ENCODE measurements around the gene CBLB.

CBLB gene

DNA sequence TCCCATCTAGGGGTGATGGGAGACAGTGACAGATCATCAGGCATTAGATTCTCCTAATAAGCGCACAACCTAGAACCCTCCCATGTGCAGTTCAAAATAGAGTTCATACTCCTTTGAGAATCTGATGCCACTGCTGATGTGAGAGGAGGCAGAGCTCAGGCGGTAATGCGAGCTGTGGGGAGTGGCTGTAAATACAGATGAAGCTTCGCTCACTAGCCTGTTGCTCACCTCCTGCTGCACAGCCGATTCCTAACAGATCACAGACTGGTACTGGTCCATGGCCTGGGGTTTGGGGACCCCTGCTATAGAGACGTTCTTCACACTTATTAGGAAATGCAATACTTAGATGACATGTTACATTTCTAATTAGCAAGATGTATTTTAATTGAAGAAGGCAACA lies 154.4 kb downstream of the CBLB start:
- Histone ChIP-seq H3K27me3 (ENCODE audit: insufficient read depth, low read length) (no peaks in the 10 kb centered on the region), H3K36me3 (ENCODE audit: insufficient read depth, low read length) (peaks cover 30% of the 10 kb centered on the region), H2AFZ (ENCODE audit: low read length, unreplicated experiment) (no peak overlapping the region), H3K79me2 (ENCODE audit: control insufficient read depth, insufficient read depth, low read length, unreplicated experiment) (no peaks in the 10 kb centered on the region), H3K4me3 (ENCODE audit: low read depth, low read length) (no peak overlapping the region), H3K27ac (ENCODE audit: low read depth, low read length) (peak overlapping the region; percentile 89; the same call in 1 of the 2 replicates), H3K4me1 (ENCODE audit: control insufficient read depth, insufficient read depth, low read length, unreplicated experiment) (peaks cover 4% of the 10 kb centered on the region)

DNA sequence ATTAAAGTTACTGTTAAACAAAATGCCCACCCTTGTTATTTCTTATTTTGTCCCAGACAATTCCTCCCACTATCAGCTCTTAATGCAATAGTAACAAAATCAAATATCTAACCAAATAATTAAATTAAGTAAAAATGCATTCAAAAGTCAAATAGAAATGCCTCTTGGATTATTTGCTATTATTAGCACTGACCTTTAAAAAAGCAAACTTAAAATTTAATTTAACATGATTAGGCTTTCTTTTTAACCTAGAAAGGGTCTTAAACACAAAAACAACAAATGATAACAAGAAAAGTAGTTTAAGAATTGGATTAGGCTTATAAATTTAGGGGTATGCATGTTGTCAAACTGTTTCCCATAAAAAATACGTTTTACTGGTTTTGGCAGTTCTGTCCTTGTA lies 159.8 kb downstream of the CBLB start:
- Histone ChIP-seq H3K4me3 (ENCODE audit: low read depth, low read length) (no peak overlapping the region), H2AFZ (ENCODE audit: low read length, unreplicated experiment) (no peak overlapping the region), H3K27ac (ENCODE audit: low read depth, low read length) (no peak overlapping the region), H3K27me3 (ENCODE audit: insufficient read depth, low read length) (no peaks in the 10 kb centered on the region), H3K4me1 (ENCODE audit: control insufficient read depth, insufficient read depth, low read length, unreplicated experiment) (no peaks in the 10 kb centered on the region), H3K79me2 (ENCODE audit: control insufficient read depth, insufficient read depth, low read length, unreplicated experiment) (no peaks in the 10 kb centered on the region), H3K36me3 (ENCODE audit: insufficient read depth, low read length) (peaks cover 3% of the 10 kb centered on the region; the same call in 1 of the 2 replicates)

DNA sequence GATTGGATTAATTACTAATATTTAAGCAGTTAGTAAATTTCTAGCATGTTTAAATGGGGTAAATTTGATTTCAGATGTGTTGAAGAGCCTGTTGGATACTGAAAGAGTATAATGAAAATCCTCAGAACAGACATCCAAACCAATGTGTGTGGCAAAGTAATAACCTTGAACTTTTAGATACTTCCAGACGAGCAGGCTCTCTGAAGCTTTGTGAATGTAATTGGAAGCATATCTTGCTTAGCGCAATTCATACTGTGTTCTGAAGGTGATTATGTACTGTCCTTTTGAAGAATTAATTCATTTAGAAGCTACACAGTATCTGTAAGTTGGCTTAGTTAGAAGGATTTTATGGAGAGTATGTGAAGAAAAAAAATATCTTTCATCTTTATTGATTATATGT lies 161.8 kb downstream of the CBLB start:
- H3K27me3 ChIP-seq (ENCODE audit: insufficient read depth, low read length), result no peaks in the 10 kb centered on the region

DNA sequence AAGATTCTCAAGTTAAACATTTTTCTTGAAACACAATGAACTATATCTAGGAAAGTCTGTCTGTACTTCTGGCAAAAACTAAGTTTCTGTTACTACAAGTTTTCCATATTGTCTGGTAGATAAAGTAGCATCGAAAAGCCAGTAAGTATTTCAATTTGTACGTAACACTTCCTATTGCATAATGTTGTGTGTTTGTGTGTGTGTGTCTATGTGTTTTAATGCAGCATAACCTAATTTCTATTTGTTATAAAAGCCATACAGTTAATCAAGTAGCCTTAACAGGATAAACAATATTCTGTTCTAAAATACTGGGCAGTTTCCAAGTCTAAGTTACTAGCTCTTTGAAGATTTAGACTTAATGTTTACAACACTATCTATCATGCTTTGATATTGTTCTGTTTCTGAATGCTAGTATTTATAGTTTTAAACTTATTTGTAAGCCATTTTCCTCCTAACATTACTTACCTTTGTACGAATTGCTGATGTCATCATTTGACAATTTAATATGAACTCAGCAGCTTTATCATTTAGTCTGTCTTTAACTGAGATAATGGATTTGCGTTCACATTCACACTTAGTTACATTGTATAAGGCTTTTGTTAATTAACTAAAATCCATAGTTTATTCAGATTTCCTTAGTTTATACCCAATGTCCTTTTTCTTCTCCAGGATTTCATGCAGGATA lies 163.9 kb downstream of the CBLB start:
- no peak overlapping the region for H3K27ac ChIP-seq (ENCODE audit: low read depth, low read length)
- no peaks in the 10 kb centered on the region for H3K27me3 ChIP-seq (ENCODE audit: insufficient read depth, low read length)
- H3K4me3 ChIP-seq (ENCODE audit: low read depth, low read length), result no peak overlapping the region
- peaks cover 17% of the 10 kb centered on the region for H3K36me3 ChIP-seq (ENCODE audit: insufficient read depth, low read length)
- H3K4me1 ChIP-seq (ENCODE audit: control insufficient read depth, insufficient read depth, low read length, unreplicated experiment), result no peaks in the 10 kb centered on the region
- no peaks in the 10 kb centered on the region for H3K79me2 ChIP-seq (ENCODE audit: control insufficient read depth, insufficient read depth, low read length, unreplicated experiment)
- H2AFZ ChIP-seq (ENCODE audit: low read length, unreplicated experiment), result no peak overlapping the region

More for the DNA sequence above, 161.8 kb downstream of the CBLB start:
- Histone ChIP-seq H3K79me2 (ENCODE audit: control insufficient read depth, insufficient read depth, low read length, unreplicated experiment) (no peaks in the 10 kb centered on the region), H2AFZ (ENCODE audit: low read length, unreplicated experiment) (no peak overlapping the region), H3K4me1 (ENCODE audit: control insufficient read depth, insufficient read depth, low read length, unreplicated experiment) (no peaks in the 10 kb centered on the region), H3K4me3 (ENCODE audit: low read depth, low read length) (no peak overlapping the region), H3K27ac (ENCODE audit: low read depth, low read length) (no peak overlapping the region), H3K36me3 (ENCODE audit: insufficient read depth, low read length) (peaks cover 8% of the 10 kb centered on the region)

DNA sequence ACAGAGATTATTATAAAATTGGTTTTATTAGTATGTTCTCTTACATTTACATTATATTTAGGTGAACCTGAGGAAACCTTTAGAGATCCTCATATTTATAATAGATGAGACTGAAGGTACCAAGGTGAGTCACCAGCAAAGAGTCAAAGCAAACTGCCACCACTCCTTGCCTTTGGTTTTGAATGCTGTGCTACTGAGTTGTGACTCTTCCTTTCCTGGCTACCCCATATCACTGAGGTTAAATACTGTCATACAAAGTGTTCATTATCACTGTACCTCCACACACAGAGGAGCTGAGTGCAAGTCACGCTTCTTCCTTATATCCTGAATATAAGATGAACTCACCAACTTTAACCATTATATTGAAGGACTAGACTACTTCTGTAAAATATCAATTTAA lies 168.2 kb downstream of the CBLB start:
- Histone ChIP-seq H3K27me3 (ENCODE audit: insufficient read depth, low read length) (no peaks in the 10 kb centered on the region), H3K79me2 (ENCODE audit: control insufficient read depth, insufficient read depth, low read length, unreplicated experiment) (no peaks in the 10 kb centered on the region), H3K4me1 (ENCODE audit: control insufficient read depth, insufficient read depth, low read length, unreplicated experiment) (no peaks in the 10 kb centered on the region), H3K36me3 (ENCODE audit: insufficient read depth, low read length) (peaks cover 15% of the 10 kb centered on the region; the same call in 1 of the 2 replicates), H3K27ac (ENCODE audit: low read depth, low read length) (no peak overlapping the region), H2AFZ (ENCODE audit: low read length, unreplicated experiment) (no peak overlapping the region), H3K4me3 (ENCODE audit: low read depth, low read length) (no peak overlapping the region)

DNA sequence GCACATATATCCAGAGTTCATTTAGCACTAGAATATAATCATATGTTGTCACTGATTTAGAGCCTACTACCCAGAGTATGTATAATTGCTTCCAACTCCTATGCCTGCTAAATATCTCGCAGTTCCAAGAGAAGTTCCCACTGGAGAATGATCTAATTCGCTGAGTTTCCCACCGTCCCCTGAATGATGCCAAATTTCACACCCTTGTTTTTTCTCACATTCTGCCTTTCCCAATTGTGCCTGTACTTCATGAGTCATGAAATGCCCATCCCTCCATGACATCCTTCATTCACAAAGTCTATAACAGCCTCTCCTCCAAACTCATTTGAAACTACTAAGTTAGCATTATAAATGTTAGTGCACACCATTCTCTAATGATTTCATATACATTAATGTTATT lies 177.2 kb downstream of the CBLB start:
- no peak overlapping the region for H3K4me3 ChIP-seq (ENCODE audit: low read depth, low read length)
- no peaks in the 10 kb centered on the region for H3K79me2 ChIP-seq (ENCODE audit: control insufficient read depth, insufficient read depth, low read length, unreplicated experiment)
- H3K36me3 ChIP-seq (ENCODE audit: insufficient read depth, low read length), result peaks cover 15% of the 10 kb centered on the region
- H2AFZ ChIP-seq (ENCODE audit: low read length, unreplicated experiment), result no peak overlapping the region
- H3K4me1 ChIP-seq (ENCODE audit: control insufficient read depth, insufficient read depth, low read length, unreplicated experiment), result peaks cover 7% of the 10 kb centered on the region
- no peaks in the 10 kb centered on the region for H3K27me3 ChIP-seq (ENCODE audit: insufficient read depth, low read length)
- no peak overlapping the region for H3K27ac ChIP-seq (ENCODE audit: low read depth, low read length)

DNA sequence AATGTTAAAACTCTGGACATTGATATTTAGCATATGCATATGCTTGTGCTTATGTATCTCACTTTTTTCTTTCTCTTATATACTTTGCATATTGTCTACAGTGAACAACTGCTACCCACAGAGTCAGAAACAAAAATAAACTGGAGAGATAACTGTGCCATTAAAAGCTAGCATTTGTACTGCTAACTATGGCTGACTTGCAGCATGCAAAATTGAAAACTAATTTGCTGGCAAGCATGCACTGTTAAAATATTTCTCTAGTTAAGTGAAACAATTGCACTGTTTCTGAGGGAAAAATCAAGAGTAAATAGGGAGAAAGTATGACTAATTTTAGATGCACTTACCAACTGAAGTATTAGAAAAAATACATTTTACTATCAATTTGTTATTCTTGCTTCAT lies 177.8 kb downstream of the CBLB start:
- H3K36me3 ChIP-seq (ENCODE audit: insufficient read depth, low read length), result peaks cover 15% of the 10 kb centered on the region
- H3K27ac ChIP-seq (ENCODE audit: low read depth, low read length), result no peak overlapping the region
- no peak overlapping the region for H2AFZ ChIP-seq (ENCODE audit: low read length, unreplicated experiment)
- H3K4me3 ChIP-seq (ENCODE audit: low read depth, low read length), result no peak overlapping the region
- H3K4me1 ChIP-seq (ENCODE audit: control insufficient read depth, insufficient read depth, low read length, unreplicated experiment), result peaks cover 7% of the 10 kb centered on the region
- H3K79me2 ChIP-seq (ENCODE audit: control insufficient read depth, insufficient read depth, low read length, unreplicated experiment), result no peaks in the 10 kb centered on the region
- no peaks in the 10 kb centered on the region for H3K27me3 ChIP-seq (ENCODE audit: insufficient read depth, low read length)

DNA sequence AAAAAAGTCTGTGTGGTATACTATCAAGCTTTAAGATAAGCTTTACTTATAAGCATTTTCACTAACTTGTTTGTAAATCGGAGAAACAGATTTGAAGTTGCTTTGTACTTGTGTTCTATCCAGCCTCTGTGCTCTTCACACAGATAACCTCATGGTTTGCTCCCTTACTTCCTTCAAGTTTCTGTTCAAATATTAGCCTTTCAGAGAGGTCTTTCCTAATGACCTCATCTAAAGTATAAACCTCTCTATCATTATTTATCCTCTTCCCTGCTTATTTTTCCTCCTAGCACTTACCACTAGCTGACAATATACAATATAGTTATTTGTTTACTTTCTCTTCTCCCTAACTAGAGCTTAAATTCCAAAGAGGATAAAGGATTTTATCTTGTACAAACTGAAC lies 180.0 kb downstream of the CBLB start:
- Histone ChIP-seq H3K4me1 (ENCODE audit: control insufficient read depth, insufficient read depth, low read length, unreplicated experiment) (peaks cover 7% of the 10 kb centered on the region), H2AFZ (ENCODE audit: low read length, unreplicated experiment) (no peak overlapping the region), H3K27me3 (ENCODE audit: insufficient read depth, low read length) (no peaks in the 10 kb centered on the region)

DNA sequence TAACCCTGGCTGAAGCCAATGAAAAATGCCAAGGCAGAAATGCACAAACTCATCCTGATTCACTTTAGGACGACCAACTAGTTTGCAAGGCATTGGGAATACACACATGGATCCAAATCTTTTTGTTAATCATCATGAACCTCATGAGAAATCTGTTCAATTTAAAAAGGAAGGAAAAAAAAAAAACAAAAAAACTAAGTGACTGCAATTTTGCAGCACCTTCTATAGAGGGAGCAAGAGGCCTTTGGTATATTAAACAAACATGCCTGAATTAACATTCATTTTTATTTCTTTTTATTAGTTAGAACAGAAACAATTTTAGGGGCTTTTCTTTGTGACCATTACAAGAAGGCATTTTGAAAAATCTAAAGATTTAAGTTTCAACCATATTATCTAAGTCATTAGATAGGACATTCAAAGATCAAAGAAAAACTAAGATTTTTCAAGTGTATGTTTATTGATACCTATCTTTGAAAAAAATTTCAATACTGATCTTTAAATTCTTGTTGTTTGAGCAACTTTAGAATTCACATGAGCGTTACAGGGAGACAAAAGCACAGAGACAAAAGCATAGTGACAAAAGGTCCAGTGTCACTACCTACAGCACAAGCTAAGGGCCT lies 182.4 kb downstream of the CBLB start:
- H3K36me3 ChIP-seq (ENCODE audit: insufficient read depth, low read length), result peaks cover 9% of the 10 kb centered on the region
- no peaks in the 10 kb centered on the region for H3K79me2 ChIP-seq (ENCODE audit: control insufficient read depth, insufficient read depth, low read length, unreplicated experiment)
- peak overlapping the region; percentile 11; the same call in 1 of the 2 replicates for H3K27ac ChIP-seq (ENCODE audit: low read depth, low read length)
- H3K4me3 ChIP-seq (ENCODE audit: low read depth, low read length), result no peak overlapping the region
- no peak overlapping the region for H2AFZ ChIP-seq (ENCODE audit: low read length, unreplicated experiment)
- peaks cover 7% of the 10 kb centered on the region for H3K4me1 ChIP-seq (ENCODE audit: control insufficient read depth, insufficient read depth, low read length, unreplicated experiment)
- H3K27me3 ChIP-seq (ENCODE audit: insufficient read depth, low read length), result no peaks in the 10 kb centered on the region

More for the DNA sequence above, 180.0 kb downstream of the CBLB start:
- peaks cover 15% of the 10 kb centered on the region for H3K36me3 ChIP-seq (ENCODE audit: insufficient read depth, low read length)
- no peaks in the 10 kb centered on the region for H3K79me2 ChIP-seq (ENCODE audit: control insufficient read depth, insufficient read depth, low read length, unreplicated experiment)
- H3K4me3 ChIP-seq (ENCODE audit: low read depth, low read length), result no peak overlapping the region
- peak overlapping the region; percentile 45 for H3K27ac ChIP-seq (ENCODE audit: low read depth, low read length)

DNA sequence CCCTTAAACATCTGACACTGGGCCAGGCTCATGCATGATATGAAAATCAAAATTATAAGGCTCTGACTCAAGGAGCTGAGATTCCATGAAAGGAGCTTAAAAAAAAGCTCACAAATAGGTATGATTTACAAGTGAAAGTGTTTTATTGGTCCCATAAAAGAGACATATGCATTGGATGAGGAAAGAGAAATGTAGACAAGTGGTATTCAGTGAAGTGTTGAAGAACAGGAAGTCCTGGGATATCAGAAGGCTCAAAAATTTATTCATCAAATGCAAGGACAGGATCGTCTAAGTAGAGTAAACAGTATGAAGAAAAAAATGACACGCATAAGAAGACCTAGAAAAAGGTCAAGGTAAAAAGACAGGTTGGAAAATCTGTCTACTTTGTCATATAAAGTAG lies 188.9 kb downstream of the CBLB start:
- Histone ChIP-seq H2AFZ (ENCODE audit: low read length, unreplicated experiment) (no peak overlapping the region), H3K27ac (ENCODE audit: low read depth, low read length) (no peak overlapping the region), H3K36me3 (ENCODE audit: insufficient read depth, low read length) (peaks cover 35% of the 10 kb centered on the region), H3K4me1 (ENCODE audit: control insufficient read depth, insufficient read depth, low read length, unreplicated experiment) (no peaks in the 10 kb centered on the region), H3K27me3 (ENCODE audit: insufficient read depth, low read length) (no peaks in the 10 kb centered on the region), H3K79me2 (ENCODE audit: control insufficient read depth, insufficient read depth, low read length, unreplicated experiment) (no peaks in the 10 kb centered on the region), H3K4me3 (ENCODE audit: low read depth, low read length) (no peak overlapping the region)

DNA sequence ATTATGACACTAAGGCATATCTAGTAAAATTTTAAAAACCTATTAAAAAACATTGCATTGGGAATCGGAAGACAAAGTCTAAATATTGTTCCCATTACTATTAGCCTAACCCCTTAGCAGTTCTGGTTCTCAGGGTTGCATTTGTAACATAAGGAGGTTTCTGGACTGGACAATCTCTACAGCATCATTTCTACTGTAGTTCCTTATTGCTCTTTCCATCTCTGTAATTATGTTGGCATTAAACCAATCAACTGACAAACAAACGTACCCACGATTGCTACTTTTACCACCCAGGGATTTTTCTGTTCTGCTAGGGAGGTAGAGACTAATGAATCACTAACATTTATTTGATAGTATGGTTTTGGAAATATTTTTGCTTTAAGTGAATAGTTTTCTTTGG lies 190.8 kb downstream of the CBLB start:
- no peaks in the 10 kb centered on the region for H3K79me2 ChIP-seq (ENCODE audit: control insufficient read depth, insufficient read depth, low read length, unreplicated experiment)
- no peaks in the 10 kb centered on the region for H3K27me3 ChIP-seq (ENCODE audit: insufficient read depth, low read length)
- no peak overlapping the region for H3K27ac ChIP-seq (ENCODE audit: low read depth, low read length)
- H3K36me3 ChIP-seq (ENCODE audit: insufficient read depth, low read length), result peaks cover 54% of the 10 kb centered on the region
- no peak overlapping the region for H2AFZ ChIP-seq (ENCODE audit: low read length, unreplicated experiment)
- H3K4me1 ChIP-seq (ENCODE audit: control insufficient read depth, insufficient read depth, low read length, unreplicated experiment), result no peaks in the 10 kb centered on the region
- H3K4me3 ChIP-seq (ENCODE audit: low read depth, low read length), result no peak overlapping the region
